Astrocyte of the spinal cord (primary cell): ENCODE measurements around the gene EIF3B.
"Not testable (repeated sequence)": the region's sequence is repeated elsewhere in the genome, so short reads cannot be mapped to it uniquely, and the experiment has no call there.

Source experiments
- DNase-seq: peaks from one replicate; pipeline ENCODE4 v3.0.0; 2011; ENCODE audit warnings: low read depth, low spot score
- H3K4me3 ChIP-seq: 2 replicates; pipeline ENCODE4 v1.5.1; 2011; ENCODE audit warnings: low read depth, mild to moderate bottlenecking, low read length, moderate library complexity
- in situ Hi-C: cut with HindIII; loops from 2 replicates; pipeline ENCODE4 v1.10.0; 2017; ENCODE audit warnings: low sequenced_read_pairs
- TF ChIP-seq, protein P1 (sequence below): IDR thresholded peaks from 2 replicates; pipeline ENCODE4 v1.5.1; 2012; ENCODE audit warnings: low read depth, mild to moderate bottlenecking, low read length, inconsistent platforms

The EIF3B gene

DNA sequence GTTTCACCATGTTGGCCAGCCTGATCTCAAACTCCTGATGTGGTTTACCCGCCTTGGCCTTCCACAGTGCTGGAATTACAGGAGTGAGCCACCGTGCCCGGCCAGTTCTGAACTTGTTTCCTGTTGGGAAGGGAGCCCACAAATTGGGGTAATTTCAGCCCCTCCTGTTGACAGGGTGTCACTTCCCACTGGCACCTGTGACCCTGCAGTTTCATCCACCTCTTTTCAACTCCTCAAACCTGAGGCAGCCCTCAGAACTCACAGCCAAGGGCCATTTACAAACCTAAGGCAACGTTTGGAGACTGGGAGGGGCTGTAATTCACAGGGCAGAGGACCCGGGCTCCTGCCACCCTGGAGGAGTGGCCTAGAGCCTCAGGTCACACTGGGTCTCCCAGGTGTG lies 26.6 kb downstream of the EIF3B start:
- no peak overlapping the region for H3K4me3 ChIP-seq
- in situ Hi-C loops, result no loop called here
- no peak for DNase-seq
- TF ChIP-seq, protein P1, sequence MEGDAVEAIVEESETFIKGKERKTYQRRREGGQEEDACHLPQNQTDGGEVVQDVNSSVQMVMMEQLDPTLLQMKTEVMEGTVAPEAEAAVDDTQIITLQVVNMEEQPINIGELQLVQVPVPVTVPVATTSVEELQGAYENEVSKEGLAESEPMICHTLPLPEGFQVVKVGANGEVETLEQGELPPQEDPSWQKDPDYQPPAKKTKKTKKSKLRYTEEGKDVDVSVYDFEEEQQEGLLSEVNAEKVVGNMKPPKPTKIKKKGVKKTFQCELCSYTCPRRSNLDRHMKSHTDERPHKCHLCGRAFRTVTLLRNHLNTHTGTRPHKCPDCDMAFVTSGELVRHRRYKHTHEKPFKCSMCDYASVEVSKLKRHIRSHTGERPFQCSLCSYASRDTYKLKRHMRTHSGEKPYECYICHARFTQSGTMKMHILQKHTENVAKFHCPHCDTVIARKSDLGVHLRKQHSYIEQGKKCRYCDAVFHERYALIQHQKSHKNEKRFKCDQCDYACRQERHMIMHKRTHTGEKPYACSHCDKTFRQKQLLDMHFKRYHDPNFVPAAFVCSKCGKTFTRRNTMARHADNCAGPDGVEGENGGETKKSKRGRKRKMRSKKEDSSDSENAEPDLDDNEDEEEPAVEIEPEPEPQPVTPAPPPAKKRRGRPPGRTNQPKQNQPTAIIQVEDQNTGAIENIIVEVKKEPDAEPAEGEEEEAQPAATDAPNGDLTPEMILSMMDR, result no peak

- in situ Hi-C loops, result no loop called here
- TF ChIP-seq, protein P1, result no peak
- no peak for DNase-seq
These were observed 27.4 kb downstream of the EIF3B start for GRCh38 chr7:2381881-2382509.

GRCh38 chr7:2383543-2384274 lies 29.1 kb downstream of the EIF3B start:
- DNase-seq, result no peak
- no peak overlapping the region for H3K4me3 ChIP-seq
- TF ChIP-seq, protein P1, result no peak
- in situ Hi-C loops, result no loop called here

More at GRCh38 chr7:2381881-2382509, 27.4 kb downstream of the EIF3B start:
- H3K4me3 ChIP-seq, result no peak overlapping the region

DNA sequence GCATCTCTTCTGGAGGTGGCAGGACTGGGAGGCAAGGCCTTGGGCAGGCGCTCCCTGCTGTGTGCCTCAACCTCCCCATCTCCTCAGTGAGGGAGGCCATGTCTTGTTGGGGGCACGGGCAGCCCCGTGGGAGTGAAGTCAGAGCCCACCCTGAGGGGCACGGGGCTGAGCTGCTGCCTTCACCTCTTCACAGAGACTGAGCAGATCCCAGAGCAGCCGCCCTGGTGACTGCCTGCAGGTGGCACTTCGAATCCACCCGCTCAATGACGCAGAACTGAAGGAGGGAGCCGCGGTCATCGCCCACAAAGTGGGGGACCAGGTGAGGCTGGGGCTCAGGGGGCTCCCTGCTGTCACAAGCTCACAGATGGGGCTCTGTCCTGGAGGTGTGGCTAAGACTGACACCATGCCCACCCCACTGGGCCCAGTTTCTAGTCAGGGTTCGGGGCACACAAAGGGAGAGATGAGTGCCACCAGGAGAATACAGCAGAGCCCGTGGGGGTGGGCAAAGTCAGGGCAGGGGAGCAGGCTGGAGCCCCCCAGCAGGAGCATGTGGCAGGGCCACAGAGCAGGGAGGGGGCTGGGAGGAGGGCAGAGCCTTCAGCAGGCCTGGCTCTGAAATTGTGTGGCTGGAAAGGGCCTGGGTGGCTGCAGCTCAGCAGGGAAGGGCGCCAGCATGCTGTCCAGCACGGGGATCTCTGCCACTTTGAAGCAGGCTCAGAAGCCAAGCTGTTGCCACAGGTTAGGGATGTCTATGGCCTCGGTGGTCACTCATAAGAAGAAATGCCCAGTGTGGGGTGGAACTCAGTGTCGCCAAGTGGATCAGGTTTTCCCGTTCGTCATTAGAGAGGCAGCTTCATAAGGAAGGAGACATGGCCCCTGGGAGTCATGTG lies 30.0 kb downstream of the EIF3B start:
- no peak for DNase-seq
- in situ Hi-C loops, result no loop called here
- H3K4me3 ChIP-seq, result no peak overlapping the region
- TF ChIP-seq, protein P1, result peak; percentile 42

GRCh38 chr7:2386122-2386521 lies 31.5 kb downstream of the EIF3B start:
- H3K4me3 ChIP-seq, in situ Hi-C loops: not testable (repeated sequence)
- peak; percentile 16 for DNase-seq

DNA sequence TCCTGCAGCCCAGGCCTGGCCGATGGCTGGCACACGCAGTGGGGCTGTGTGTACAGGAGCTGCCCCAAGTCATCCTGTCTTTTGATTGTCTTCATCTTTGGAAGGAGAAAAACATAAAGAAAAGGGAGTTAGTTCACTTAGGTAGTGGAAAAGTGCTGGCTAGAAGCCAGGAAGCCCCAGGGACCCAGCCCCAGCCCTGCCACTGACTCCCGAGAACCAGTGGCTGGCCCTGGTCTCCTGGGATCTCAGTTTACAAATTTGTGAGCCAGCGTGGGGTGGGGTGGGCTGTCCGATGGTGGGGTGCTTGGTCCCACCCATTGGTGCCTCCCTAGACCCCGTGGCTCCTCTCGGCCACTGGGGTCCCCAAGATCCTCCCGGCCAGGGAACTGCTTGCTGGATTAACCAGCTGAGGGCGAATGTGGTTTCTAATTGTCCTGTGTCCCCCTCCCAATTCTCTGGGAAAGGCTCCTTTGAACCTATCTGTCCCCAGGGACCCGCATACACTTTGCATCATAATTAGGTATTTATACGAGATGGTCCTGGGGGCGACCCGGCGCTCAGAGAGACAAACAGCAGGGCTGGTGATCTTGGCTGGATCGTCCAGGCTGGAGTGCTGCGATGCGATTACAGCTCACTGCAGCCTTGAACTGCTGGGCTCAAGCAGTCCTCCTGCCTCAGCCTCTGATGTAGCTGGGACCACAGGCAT lies 32.5 kb downstream of the EIF3B start:
- TF ChIP-seq, protein P1, result no peak
- DNase-seq, result no peak
- no peak overlapping the region for H3K4me3 ChIP-seq
- in situ Hi-C loops, result no loop called here
